ENCODE measurements around the gene SLC8A1. TPM values are rescaled to one million over a fixed set of nuclear protein-coding genes. Genes with fewer than 3 reads are reported as not detected.

SLC8A1 gene
- total RNA-seq, 2 donors from 2014 or later: 3.1 to 22.6 TPM

- intact Hi-C loops (cut with DNase I, micrococcal nuclease): no loop called here
- DNase-seq (no peak), ATAC-seq (no peak)
Measured at GRCh38 chr2:40230186-40230585, 221.7 kb downstream of the SLC8A1 start.

GRCh38 chr2:40228310-40228709 is 223.6 kb downstream of the SLC8A1 start:
- no peak for DNase-seq
- intact Hi-C loops (cut with DNase I, micrococcal nuclease): no loop called here
- ATAC-seq: no peak

DNA sequence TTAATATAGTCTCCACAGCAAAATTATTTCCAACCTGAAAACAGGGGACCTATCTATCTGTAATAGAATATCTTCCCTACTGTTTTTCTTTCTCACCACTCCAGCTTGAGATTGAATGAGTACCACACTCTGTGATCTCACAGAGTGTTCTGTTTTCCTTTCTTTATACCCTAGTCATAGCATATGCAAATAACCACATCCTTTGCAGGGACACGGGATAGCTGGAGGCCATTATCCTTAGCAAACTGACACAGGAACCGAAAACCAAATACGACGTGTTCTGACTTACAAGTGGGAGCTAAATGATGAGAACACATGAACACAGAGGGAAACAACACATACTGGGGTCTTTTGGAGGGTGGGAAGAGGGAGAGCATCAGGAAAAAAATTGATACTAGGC is 224.7 kb downstream of the SLC8A1 start:
- intact Hi-C loops (cut with DNase I, micrococcal nuclease): no loop called here
- ATAC-seq: no peak
- DNase-seq: no peak

DNA sequence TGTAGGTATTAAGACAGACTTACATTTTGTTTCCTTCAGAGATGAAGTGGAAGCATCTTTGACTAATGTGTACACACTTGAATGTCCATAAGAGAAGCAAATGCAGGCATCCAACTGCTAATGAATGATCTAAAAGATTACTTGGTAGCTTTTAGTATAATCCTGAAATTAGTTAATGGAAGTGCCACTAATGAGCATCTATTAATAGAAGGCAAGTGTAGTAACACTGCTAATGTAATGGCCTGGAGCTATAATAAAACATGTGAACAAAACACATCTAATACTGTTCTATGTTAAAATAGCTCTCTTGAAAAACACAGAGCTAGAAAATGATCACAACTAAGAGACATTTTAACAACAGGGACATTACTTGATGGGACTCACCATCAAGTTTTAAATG is 225.3 kb downstream of the SLC8A1 start:
- intact Hi-C loops (cut with DNase I, micrococcal nuclease): no loop called here
- no peak for ATAC-seq
- no peak for DNase-seq

DNA sequence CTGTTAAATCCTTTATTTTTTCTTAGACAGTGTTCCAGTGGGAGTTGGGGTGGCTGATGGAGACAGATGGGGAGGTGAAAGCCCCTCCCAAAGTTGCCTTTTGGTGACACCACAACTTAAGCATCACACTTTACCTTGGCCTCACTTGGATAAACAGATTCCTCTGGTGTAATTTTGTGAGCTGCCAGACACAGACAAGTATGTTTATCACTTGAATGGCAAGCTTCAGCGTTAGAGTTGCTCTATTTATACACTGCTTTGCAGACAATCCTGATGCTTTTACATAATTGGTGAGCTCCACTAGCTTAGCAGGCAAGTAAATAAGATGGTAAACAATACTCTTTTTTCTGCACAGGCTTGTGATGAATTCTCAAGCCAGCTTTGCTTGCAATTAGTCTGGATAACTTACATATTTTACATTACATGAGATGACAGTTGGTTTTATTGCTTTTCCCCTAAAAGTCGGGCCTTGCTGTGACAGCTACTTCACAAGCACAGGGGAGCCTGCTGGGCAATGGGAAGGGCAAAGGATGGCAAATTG is 226.2 kb downstream of the SLC8A1 start:
- DNase-seq (no peak), ATAC-seq (no peak)
- intact Hi-C loops (cut with DNase I, micrococcal nuclease): no loop called here

DNA sequence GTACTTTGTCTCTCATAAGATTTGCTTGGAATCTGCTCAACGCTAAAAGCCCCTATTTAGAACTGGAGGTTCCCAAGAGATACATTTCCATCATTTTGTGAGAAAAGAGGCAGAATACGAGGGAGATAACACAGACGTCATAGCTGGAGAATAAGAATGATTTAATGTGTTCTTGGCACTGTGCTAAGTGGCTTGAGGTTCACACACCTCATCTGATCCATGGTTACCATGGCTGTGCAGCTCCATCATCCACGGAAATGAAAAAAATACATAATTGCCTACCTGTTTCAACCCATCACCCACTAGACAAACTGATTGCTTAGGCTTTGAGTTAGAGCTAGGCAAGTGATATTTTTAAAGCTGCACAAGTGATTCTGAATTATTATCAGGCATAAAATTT is 227.6 kb downstream of the SLC8A1 start:
- no peak for ATAC-seq
- intact Hi-C loops (cut with DNase I, micrococcal nuclease): no loop called here
- no peak for DNase-seq

DNA sequence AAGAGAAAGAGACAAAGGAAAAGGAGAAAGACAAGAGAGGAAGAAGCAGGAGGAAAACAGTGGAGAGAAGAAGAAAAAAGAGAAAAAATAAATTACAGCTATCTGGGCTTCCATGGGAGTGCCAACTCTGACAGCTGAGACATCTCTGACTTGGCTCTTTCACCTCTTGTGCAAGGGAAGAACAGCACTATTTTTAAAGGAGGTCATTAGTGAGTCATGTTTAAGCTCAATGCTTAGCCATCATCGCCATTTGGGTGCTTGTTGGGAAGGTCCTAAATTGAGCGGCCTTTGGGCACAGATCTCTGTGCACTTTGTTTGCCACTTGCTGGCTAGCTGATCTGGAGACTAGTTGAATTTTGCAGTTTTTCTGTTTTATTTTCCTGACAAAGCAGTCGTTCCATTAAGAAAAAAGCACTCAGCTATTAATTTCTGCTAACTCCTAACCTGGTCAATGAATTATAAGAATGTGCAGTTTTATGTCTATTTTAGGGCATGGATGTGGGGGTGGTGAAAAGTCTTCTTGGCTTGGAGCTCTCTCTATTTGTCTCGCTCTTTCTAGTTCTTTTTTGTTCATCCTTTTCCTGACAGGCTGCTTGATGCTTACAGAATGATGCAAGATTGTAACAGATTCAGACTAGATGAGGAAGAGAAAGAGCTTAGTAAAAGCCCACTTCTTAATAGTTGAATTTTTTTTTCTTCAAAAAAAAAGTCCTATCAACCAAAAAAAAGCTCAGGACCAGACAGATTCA is 231.5 kb downstream of the SLC8A1 start:
- peak in 1 of 2 donors; percentile 7 for DNase-seq
- no peak for ATAC-seq
- intact Hi-C loops (cut with DNase I, micrococcal nuclease): no loop called here

DNA sequence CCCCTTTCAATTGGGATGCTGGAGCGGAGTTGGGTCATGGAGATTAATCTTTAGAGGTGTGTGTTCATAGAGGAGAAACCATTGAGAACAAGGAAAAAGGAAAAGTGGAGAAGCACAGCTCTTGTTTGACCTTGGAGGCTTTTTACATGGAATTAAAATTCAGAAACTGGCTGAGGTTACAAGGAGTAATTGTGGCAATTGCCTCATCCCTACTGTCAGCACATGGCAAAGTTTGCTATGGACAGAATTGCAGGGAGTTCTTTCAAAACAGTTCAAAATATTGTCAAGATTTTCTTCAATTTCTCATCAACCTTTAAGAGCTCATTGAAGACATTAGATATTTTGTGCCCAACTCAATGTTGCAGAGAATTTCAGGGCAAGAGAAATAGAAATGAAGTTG is 232.7 kb downstream of the SLC8A1 start:
- intact Hi-C loops (cut with DNase I, micrococcal nuclease): no loop called here
- DNase-seq (no peak), ATAC-seq (no peak)

DNA sequence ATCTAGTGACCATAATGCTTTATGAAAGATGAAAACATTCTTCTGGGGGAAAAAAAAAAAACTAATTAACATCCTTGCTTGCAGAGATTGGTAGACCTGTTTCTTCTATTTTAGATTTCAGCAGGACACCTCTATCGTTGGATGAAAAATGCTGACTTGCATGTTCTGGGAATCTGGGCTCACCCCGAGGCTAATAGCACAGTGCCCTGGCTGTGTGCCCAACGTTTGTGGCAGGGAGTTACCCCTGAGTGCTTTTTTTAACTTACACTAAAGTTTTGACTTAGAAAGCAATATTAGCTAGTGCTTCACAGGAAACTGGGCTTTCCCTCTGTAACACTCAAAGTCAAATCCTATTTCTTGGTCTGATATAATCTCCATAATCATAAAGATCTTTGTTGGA is 233.2 kb downstream of the SLC8A1 start:
- intact Hi-C loops (cut with DNase I, micrococcal nuclease): no loop called here
- DNase-seq (peak in 1 of 2 donors; percentile 44), ATAC-seq (no peak)

DNA sequence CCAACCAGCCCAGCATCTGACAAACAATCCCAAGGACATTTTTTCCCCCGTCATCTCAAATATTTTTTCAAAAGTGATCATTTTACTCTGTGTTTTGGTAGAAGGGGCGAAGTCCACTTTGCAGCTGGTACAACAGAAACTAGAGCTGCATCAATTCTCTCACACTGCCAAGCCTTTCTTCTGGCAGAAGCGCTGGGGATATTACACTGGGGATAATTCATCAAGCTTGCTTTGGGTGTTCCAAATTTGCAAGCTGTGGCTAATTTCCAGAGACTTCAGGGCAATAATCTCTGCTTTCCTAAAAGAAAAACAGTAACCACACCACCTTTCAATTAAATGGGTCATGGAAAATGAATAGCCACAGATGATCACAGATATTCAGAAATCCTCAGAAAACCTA is 238.3 kb downstream of the SLC8A1 start:
- intact Hi-C loops (cut with DNase I, micrococcal nuclease): no loop called here
- DNase-seq (no peak), ATAC-seq (no peak)

DNA sequence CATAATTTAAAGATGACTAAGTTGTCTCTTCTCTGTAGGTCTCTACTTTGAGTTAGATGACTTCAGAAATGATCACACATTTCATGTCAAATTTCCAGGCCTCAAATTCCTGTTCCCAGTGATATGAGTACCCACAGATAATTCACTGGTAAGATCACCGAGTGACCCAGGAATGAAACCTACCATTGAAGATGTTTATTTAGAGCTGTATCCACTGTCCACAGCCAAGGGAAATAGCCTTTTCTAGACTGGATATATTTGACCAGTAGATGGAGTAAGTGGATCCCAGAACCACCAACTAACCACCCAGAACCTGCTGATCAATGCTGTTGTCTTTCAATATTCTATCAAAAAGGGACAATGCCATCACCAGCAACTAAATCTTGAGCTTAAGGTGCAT is 238.8 kb downstream of the SLC8A1 start:
- ATAC-seq (peak; percentile 48), DNase-seq (no peak)

GRCh38 chr2:40210968-40211353 is 240.9 kb downstream of the SLC8A1 start:
- intact Hi-C loops (cut with DNase I, micrococcal nuclease): no loop called here
- ATAC-seq (no peak), DNase-seq (no peak)

More for the DNA sequence above, 238.8 kb downstream of the SLC8A1 start:
- intact Hi-C loops (cut with DNase I, micrococcal nuclease): no loop called here

GRCh38 chr2:40210344-40210967 is 241.4 kb downstream of the SLC8A1 start:
- intact Hi-C loops (cut with DNase I, micrococcal nuclease): no loop called here
- DNase-seq (no peak), ATAC-seq (no peak)

GRCh38 chr2:40209761-40210160 is 242.1 kb downstream of the SLC8A1 start:
- DNase-seq (no peak), ATAC-seq (no peak)
- intact Hi-C loops (cut with DNase I, micrococcal nuclease): no loop called here

- DNase-seq: no peak
- no peak for ATAC-seq
- intact Hi-C loops (cut with DNase I, micrococcal nuclease): no loop called here
Measured at GRCh38 chr2:40208463-40208862, 243.4 kb downstream of the SLC8A1 start.

DNA sequence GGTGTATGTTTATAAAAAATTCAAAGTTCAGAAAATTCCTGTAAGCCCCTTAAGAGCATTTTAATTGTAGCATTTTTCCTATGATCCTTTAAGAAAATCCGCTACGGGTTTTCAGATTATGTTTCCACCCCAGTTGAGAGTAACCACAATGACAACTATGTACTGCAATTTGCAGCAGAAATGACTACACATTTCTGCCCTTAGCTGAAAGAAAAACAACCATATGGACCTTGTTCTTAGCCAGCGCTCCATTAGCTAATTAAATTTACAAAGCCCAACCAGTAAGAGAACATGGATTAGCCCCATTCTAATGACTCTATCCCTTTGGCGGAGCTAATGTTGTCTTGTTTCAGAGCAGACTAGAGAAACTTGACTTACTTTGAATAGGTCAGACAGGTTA is 247.6 kb downstream of the SLC8A1 start:
- no peak for DNase-seq
- intact Hi-C loops (cut with DNase I, micrococcal nuclease): no loop called here
- no peak for ATAC-seq

- no peak for DNase-seq
- intact Hi-C loops (cut with DNase I, micrococcal nuclease): no loop called here
- ATAC-seq: no peak
Measured at GRCh38 chr2:40202798-40203400, 249.0 kb downstream of the SLC8A1 start.

DNA sequence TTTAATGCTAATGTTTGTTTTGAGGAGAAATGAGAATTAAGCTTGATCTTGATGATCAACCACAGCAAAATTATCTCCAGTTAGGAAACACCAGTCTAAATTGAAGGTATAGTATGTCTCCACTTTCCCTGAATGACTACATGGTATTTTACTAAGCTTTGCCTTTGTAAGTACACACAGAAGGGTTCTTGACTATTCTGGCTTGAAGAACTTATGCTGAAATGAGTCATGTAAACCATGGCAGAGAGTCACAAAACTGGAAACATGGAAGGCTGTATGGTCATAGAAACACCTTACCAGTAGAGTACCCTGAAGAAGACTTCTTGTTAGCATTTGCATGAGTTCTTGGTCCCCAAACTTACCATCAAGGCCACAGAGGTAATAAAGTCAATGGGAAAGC is 250.5 kb downstream of the SLC8A1 start:
- intact Hi-C loops (cut with DNase I, micrococcal nuclease): no loop called here
- DNase-seq (no peak), ATAC-seq (no peak)

GRCh38 chr2:40200366-40200915 is 251.4 kb downstream of the SLC8A1 start:
- ATAC-seq: no peak
- intact Hi-C loops (cut with DNase I, micrococcal nuclease): no loop called here
- DNase-seq: no peak

DNA sequence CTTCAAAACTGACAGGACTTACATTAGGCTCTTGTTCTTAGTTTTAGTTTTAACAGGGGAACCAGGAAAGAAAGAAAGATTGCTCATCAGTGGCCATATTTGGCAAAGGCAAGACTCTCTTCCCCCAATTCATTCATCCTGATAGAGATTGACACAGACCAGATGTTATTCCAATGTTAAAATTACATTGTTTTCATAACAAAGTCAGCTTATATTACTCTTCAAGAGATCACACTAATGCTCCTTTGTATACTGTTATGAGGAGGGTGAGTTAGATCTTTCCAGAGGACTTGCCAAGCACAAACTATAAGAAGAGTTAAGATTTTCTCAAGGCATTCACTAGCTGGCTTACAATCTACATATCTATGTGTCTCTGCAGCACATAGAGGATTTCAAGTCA is 252.1 kb downstream of the SLC8A1 start:
- DNase-seq (no peak), ATAC-seq (no peak)
- intact Hi-C loops (cut with DNase I, micrococcal nuclease): no loop called here

Measured in left colon (tissue), 2 donors.